ENCODE results near the gene SLC24A3. TPM values are rescaled to one million over a fixed set of nuclear protein-coding genes. Genes with fewer than 3 reads are reported as not detected.

Gene SLC24A3
- total RNA-seq, 1 donor from 2014 or later: 0.10 TPM

GRCh38 chr20:19661717-19662636 lies 449.5 kb downstream of the SLC24A3 start:
- H3K4me3 Mint-ChIP-seq (ENCODE audit: unreplicated experiment): no peak overlapping the region
- TF ChIP-seq, protein P1, sequence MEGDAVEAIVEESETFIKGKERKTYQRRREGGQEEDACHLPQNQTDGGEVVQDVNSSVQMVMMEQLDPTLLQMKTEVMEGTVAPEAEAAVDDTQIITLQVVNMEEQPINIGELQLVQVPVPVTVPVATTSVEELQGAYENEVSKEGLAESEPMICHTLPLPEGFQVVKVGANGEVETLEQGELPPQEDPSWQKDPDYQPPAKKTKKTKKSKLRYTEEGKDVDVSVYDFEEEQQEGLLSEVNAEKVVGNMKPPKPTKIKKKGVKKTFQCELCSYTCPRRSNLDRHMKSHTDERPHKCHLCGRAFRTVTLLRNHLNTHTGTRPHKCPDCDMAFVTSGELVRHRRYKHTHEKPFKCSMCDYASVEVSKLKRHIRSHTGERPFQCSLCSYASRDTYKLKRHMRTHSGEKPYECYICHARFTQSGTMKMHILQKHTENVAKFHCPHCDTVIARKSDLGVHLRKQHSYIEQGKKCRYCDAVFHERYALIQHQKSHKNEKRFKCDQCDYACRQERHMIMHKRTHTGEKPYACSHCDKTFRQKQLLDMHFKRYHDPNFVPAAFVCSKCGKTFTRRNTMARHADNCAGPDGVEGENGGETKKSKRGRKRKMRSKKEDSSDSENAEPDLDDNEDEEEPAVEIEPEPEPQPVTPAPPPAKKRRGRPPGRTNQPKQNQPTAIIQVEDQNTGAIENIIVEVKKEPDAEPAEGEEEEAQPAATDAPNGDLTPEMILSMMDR (IDR thresholded peaks at IDR 0.05): peak; percentile 96
- DNase-seq (ENCODE audit: low spot score): no peak
- H3K27ac Mint-ChIP-seq (ENCODE audit: unreplicated experiment): no peak overlapping the region
- peaks cover 62% of the 10 kb centered on the region for H3K27me3 Mint-ChIP-seq (ENCODE audit: low read depth)
- peaks cover 11% of the 10 kb centered on the region for H3K4me1 Mint-ChIP-seq (ENCODE audit: low read depth)
- no peaks in the 10 kb centered on the region for H3K9me3 Mint-ChIP-seq (ENCODE audit: low read depth)
- H3K36me3 Mint-ChIP-seq (ENCODE audit: low read depth): no peaks in the 10 kb centered on the region

GRCh38 chr20:19662637-19662995 lies 450.2 kb downstream of the SLC24A3 start:
- DNase-seq (ENCODE audit: low spot score): no peak
- Mint-ChIP-seq H3K4me1 (ENCODE audit: low read depth) (peaks cover 11% of the 10 kb centered on the region), H3K27ac (ENCODE audit: unreplicated experiment) (no peak overlapping the region), H3K9me3 (ENCODE audit: low read depth) (no peaks in the 10 kb centered on the region), H3K27me3 (ENCODE audit: low read depth) (peaks cover 57% of the 10 kb centered on the region), H3K36me3 (ENCODE audit: low read depth) (no peaks in the 10 kb centered on the region), H3K4me3 (ENCODE audit: unreplicated experiment) (no peak overlapping the region)
- TF ChIP-seq, protein P1 (IDR thresholded peaks at IDR 0.05): peak; percentile 56

DNA sequence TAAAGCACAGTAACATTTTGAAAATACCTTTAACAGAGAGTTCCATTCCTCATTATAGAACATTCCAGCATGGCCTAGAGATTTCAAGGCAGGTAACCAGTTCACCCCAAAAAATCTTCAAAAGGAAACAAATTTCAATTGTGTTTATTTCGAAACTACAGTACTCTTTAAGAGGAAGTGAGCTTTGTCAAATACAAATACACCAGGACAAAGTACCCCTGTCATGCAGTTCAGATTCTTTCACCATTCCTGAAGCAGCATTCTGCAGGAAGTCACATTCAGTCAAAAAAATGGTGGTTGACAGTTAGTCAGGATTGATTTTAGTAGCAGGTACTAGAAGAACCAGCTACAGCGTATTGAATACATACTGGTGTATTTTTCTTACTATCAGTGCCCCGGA lies 456.0 kb downstream of the SLC24A3 start:
- no peak for DNase-seq (ENCODE audit: low spot score)
- Mint-ChIP-seq H3K9me3 (ENCODE audit: low read depth) (no peaks in the 10 kb centered on the region), H3K36me3 (ENCODE audit: low read depth) (no peaks in the 10 kb centered on the region), H3K27ac (ENCODE audit: unreplicated experiment) (no peak overlapping the region), H3K4me1 (ENCODE audit: low read depth) (no peaks in the 10 kb centered on the region), H3K27me3 (ENCODE audit: low read depth) (peaks cover 40% of the 10 kb centered on the region), H3K4me3 (ENCODE audit: unreplicated experiment) (no peak overlapping the region)
- TF ChIP-seq, protein P1 (IDR thresholded peaks at IDR 0.05): no peak

GRCh38 chr20:19670829-19671228 lies 458.4 kb downstream of the SLC24A3 start:
- no peak for DNase-seq (ENCODE audit: low spot score)
- H3K27ac Mint-ChIP-seq (ENCODE audit: unreplicated experiment): no peak overlapping the region
- H3K9me3 Mint-ChIP-seq (ENCODE audit: low read depth): no peaks in the 10 kb centered on the region
- no peaks in the 10 kb centered on the region for H3K4me1 Mint-ChIP-seq (ENCODE audit: low read depth)
- H3K4me3 Mint-ChIP-seq (ENCODE audit: unreplicated experiment): no peak overlapping the region
- TF ChIP-seq, protein P1 (IDR thresholded peaks at IDR 0.05): no peak
- H3K27me3 Mint-ChIP-seq (ENCODE audit: low read depth): peaks cover 27% of the 10 kb centered on the region
- H3K36me3 Mint-ChIP-seq (ENCODE audit: low read depth): no peaks in the 10 kb centered on the region

DNA sequence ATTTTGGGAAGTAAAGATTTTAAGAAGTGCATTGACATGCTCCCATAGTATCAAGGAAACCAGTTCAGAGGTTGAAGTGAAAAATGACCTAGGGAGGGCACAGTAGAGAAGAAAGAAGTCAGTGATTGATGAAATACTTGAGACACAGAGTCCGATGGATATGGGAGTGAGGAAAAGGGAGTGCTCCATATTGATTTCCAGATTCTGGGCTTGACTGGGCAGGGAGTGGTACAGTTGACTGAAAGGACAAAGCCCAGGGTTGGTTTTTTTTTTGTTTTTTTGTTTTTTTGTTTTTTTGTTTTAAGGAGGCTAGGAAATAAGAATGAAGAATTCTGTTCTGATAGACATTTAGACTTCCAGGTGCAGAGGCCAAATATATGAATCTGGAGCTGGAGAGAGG lies 458.9 kb downstream of the SLC24A3 start:
- no peak for DNase-seq (ENCODE audit: low spot score)
- Mint-ChIP-seq H3K27ac (ENCODE audit: unreplicated experiment) (no peak overlapping the region), H3K9me3 (ENCODE audit: low read depth) (no peaks in the 10 kb centered on the region), H3K27me3 (ENCODE audit: low read depth) (peaks cover 26% of the 10 kb centered on the region), H3K4me3 (ENCODE audit: unreplicated experiment) (no peak overlapping the region), H3K36me3 (ENCODE audit: low read depth) (no peaks in the 10 kb centered on the region), H3K4me1 (ENCODE audit: low read depth) (no peaks in the 10 kb centered on the region)
- TF ChIP-seq, protein P1 (IDR thresholded peaks at IDR 0.05): no peak

Data from chondrocyte (in vitro differentiated cells).